HG02970 (cell line): Measurements from ENCODE around the gene MCC.
A peak's percentile ranks its signal among the peaks of the same experiment; 100 is the strongest.

ENCODE experiments used
- ATAC-seq: cut with Tn5 transposase; IDR thresholded peaks from one replicate; pipeline ENCODE4 v1.9.1; 2021; ENCODE audit warnings: mild to moderate bottlenecking, moderate library complexity, moderate number of reproducible peaks; ENCODE audit not compliant: unreplicated experiment, low FRiP score

The MCC gene

GRCh38 chr5:113487781-113488644 lies at the start of gene MCC:
Gene MCC, minus strand, starts transcription at chr5:113488453.
- no peak for ATAC-seq

GRCh38 chr5:113531481-113532159 lies 43.4 kb upstream of the MCC start:
- no peak for ATAC-seq

- ATAC-seq: no peak
Observed at GRCh38 chr5:113527746-113528145, 39.5 kb upstream of the MCC start.

- ATAC-seq: no peak
Observed at GRCh38 chr5:113526421-113526820, 38.2 kb upstream of the MCC start.

- no peak for ATAC-seq
Observed at GRCh38 chr5:113524927-113525326, 36.7 kb upstream of the MCC start.

GRCh38 chr5:113523168-113523567 lies 34.9 kb upstream of the MCC start:
- no peak for ATAC-seq

- ATAC-seq: no peak
Observed at GRCh38 chr5:113520899-113521298, 32.6 kb upstream of the MCC start.

GRCh38 chr5:113520429-113520828 lies 32.2 kb upstream of the MCC start:
- peak; percentile 47 for ATAC-seq

GRCh38 chr5:113519412-113519811 lies 31.2 kb upstream of the MCC start:
- no peak for ATAC-seq

- no peak for ATAC-seq
Observed at GRCh38 chr5:113518884-113519283, 30.6 kb upstream of the MCC start.

- no peak for ATAC-seq
Observed at GRCh38 chr5:113514289-113514635, 26.0 kb upstream of the MCC start.

- ATAC-seq: peak; percentile 98
Observed at GRCh38 chr5:113513384-113514288, 25.4 kb upstream of the MCC start, which contains the start of gene YTHDC2. Gene YTHDC2, plus strand, starts transcription at chr5:113513694. Its CDS starts 202 bp downstream, at chr5:113513896.

- no peak for ATAC-seq
Observed at GRCh38 chr5:113512341-113512740, 24.1 kb upstream of the MCC start.

GRCh38 chr5:113510836-113511451 lies 22.7 kb upstream of the MCC start:
- ATAC-seq: no peak

- ATAC-seq: no peak
Observed at GRCh38 chr5:113508756-113509155, 20.5 kb upstream of the MCC start.

GRCh38 chr5:113507601-113508000 lies 19.3 kb upstream of the MCC start:
- no peak for ATAC-seq

- no peak for ATAC-seq
Observed at GRCh38 chr5:113505181-113505580, 16.9 kb upstream of the MCC start.

- ATAC-seq: no peak
Observed at GRCh38 chr5:113503146-113503545, 14.9 kb upstream of the MCC start.

- no peak for ATAC-seq
Observed at GRCh38 chr5:113502073-113502472, 13.8 kb upstream of the MCC start.

- no peak for ATAC-seq
Observed at GRCh38 chr5:113495422-113495841, 7.2 kb upstream of the MCC start.
